ENCODE measurements around the gene POLD2.

The POLD2 gene

GRCh38 chr7:44082541-44083207 is 40.7 kb downstream of the POLD2 start:
- peak; percentile 94 to 96 for DNase-seq (ENCODE audit: low read depth in 1 of 2, low spot score in 1 of 2)

DNA sequence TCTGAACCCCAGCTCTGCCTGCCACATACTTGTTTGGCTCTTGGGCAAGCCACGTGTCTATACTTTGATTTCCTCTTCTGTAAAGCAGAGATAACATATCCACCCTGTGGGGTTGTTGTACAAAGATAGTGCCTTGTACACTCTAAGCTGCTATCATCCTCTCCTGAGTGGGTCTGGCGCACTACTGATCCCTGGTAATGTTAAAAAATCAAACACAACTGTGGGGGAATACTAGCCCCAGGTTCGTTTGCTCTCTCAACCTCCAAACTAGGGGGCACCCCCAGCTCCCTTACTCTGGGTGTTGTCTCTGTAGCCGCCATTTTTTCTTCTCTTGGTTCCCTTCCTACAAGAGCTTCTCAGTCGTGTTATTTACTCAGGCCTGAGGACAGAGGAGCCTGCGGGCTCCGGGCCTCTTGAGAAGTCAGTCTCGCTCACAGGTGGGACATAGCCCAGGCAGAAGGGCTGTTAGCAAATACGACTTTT is 42.0 kb downstream of the POLD2 start:
- DNase-seq (ENCODE audit: low read depth in 1 of 2, low spot score in 1 of 2): no peak

- no peak for DNase-seq (ENCODE audit: low read depth in 1 of 2, low spot score in 1 of 2)
Measured at GRCh38 chr7:44080686-44081265, 42.6 kb downstream of the POLD2 start.

- no peak for DNase-seq (ENCODE audit: low read depth in 1 of 2, low spot score in 1 of 2)
Measured at GRCh38 chr7:44080118-44080517, 43.2 kb downstream of the POLD2 start.

- no peak for DNase-seq (ENCODE audit: low read depth in 1 of 2, low spot score in 1 of 2)
Measured at GRCh38 chr7:44079331-44080021, 43.9 kb downstream of the POLD2 start.

- DNase-seq (ENCODE audit: low read depth in 1 of 2, low spot score in 1 of 2): no peak
Measured at GRCh38 chr7:44078521-44078920, 44.8 kb downstream of the POLD2 start.

DNA sequence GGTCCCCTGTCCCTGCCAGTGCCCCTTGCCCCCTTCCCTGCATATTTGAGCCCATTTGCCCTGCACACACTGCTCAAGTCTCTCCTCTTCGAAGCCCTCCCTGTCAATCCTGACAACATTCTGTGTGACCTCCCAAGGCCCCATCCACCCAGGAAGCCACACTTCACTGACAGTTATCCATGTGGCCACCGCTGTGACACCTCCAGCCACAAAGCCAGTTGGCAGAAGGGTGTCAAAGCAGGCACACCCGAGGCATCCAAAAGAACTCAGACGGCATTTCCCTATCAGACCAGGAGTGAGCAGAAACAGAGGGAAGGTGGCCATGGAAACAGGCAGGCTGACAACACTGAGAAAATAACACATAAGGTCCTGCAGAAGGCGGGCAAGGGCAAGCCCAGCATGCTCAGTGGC is 45.7 kb downstream of the POLD2 start:
- DNase-seq (ENCODE audit: low read depth in 1 of 2, low spot score in 1 of 2): no peak

DNA sequence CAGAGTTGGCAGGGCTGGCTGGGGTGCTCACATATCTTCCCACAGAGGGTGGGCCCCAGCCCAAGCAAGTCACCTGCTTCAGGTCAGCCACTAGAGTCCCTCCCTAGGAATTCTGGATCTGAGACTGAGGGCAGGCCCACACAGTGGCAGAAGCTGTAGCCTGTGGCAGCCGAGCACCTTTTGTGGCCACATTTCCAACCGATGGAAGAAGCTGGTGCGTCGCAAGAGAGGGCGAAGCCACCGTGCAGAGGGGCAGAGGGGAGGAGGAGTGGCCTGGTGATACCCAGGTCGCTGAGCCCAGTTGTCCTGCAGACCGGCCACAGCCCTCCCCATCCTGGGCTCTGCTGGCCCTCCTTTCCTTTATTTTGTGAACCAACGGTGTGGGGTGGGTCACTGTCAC is 46.3 kb downstream of the POLD2 start:
- DNase-seq (ENCODE audit: low read depth in 1 of 2, low spot score in 1 of 2): no peak

- no peak for DNase-seq (ENCODE audit: low read depth in 1 of 2, low spot score in 1 of 2)
Measured at GRCh38 chr7:44076101-44076895, 47.0 kb downstream of the POLD2 start.

GRCh38 chr7:44075296-44076075 is 47.9 kb downstream of the POLD2 start:
- DNase-seq (ENCODE audit: low read depth in 1 of 2, low spot score in 1 of 2): no peak

- no peak for DNase-seq (ENCODE audit: low read depth in 1 of 2, low spot score in 1 of 2)
Measured at GRCh38 chr7:44074349-44074695, 49.0 kb downstream of the POLD2 start.

GRCh38 chr7:44073664-44074348 is 49.5 kb downstream of the POLD2 start:
- DNase-seq (ENCODE audit: low read depth in 1 of 2, low spot score in 1 of 2): no peak

DNA sequence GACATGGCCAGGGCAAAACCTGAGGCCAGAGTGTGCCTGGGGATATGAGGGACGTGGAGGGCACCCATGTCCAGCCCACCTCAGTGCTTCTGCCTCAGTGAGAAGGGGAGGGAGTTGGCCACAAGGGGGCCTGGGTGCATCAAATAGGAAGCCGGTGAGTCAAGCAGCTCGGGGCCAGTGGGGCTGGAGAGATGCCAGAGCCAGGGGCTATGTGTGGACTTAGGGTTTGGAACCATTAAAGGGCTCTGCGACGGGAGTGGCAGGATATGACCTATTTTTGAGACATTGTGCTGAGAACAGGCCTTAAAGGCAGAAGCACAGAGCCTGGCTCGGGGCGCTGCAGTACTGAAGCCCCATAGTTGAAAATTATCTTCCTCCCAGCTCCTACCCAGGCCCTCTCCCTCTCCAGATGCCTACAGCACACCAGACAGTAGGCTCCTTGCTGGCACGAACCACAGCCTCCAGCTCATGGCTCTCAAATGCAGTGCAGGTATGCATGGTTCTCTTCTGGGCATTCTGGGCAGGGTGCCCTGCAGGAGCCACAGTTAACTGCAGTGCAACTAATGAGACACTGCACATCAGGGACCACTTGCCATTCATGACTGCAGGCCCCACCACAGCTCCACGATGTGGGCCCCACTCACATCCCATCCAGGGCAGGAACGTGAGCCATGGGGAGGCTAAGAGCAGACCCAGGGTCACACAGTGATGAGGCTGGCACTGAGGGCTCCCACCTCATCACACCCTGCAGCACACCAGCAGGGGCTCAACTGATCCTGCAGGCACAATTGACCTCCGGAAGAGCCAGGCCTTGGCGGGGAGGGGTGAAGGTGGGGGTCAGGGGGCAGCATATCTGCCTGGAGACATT is 50.8 kb downstream of the POLD2 start:
- DNase-seq (ENCODE audit: low read depth in 1 of 2, low spot score in 1 of 2): no peak

DNA sequence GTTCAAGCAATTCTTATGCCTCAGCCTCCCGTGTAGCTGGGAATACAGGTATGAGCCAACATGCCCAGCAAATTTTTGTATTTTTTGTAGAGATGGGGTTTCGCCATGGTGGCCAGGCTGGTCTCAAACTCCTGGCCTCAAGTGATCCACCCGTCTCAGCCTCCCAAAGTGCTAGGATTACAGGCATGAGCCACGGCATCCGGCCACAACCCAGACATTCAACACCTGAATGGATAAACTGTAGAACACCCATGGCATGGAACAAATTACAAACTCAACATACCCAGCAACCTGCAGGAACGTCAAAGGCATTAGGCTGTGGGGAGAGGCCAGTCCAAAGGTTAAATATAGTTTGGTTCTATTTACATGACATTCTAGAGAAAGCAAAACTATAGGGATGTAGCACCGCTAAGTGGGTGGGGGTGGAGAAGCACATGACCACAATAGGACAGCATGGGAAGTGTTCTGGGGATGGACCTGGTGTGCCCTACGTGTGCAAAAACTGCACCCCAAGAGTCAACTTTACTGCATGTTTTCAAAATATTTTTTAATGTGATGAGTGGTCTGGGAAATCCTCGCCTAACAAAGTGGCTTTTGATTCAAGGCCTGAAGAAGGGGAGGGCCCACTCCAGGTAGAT is 51.5 kb downstream of the POLD2 start:
- DNase-seq (ENCODE audit: low read depth in 1 of 2, low spot score in 1 of 2): no peak

- no peak for DNase-seq (ENCODE audit: low read depth in 1 of 2, low spot score in 1 of 2)
Measured at GRCh38 chr7:44068054-44068453, 55.3 kb downstream of the POLD2 start.

DNA sequence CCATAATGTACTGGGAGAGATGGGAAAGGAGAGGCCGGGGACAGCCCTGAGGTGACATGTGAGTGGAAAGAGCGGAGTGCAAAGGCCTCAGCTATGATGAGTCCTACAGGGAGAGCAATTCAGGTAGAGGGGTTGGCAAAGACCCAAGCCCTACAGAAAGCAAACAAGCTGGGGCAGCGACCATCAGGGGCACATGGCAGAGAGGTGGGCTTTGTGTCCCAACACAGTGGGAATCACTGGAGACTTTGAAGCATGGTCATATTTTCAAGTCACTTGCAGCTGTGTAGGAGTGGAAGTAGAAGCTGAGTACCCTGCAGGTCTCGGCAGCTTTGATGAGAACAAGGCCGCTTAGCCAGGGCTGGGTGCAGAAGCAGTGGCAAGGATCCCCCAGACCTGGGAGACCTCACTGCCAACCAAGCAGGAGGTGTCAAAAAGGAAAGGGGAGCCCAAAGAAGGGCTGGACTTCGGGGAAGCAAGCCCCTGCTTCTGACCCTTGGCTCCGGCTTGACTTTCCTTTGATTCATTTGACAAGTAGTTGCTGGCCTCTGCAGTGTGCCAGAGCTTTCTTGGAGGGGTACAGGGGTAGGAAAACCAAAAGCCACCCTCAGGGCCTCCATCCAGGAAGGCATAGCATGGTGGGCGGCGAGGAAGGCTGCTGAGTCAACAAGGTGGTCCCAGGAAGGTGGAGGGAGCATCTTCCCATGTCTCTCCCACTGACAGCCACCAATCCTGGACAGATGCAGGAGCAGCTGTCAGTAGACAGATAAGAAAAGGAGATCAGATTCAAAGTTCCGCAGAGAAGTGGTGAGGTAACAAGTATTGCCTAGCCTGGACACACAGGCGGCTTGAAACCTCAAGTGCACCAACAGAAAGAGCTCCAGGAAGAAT is 56.0 kb downstream of the POLD2 start:
- no peak for DNase-seq (ENCODE audit: low read depth in 1 of 2, low spot score in 1 of 2)

- DNase-seq (ENCODE audit: low read depth in 1 of 2, low spot score in 1 of 2): no peak
Measured at GRCh38 chr7:44066494-44067063, 56.8 kb downstream of the POLD2 start.

DNA sequence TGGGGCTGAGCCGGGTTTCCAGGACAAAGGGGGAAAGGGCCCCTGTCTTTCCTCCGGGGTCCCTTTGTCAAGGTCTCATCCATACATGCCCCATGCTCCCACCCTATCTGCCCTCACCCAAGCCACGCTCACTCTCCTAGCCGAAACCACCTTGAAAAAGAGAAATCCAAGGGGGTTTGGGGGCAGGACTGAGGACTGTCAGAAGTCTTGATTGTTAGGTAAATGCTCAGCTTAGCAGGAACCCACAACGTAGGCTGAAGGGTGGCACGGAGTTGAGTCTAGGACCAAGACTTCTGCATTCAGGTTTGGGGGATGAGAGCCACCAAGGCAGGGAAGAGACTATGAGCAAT is 57.3 kb downstream of the POLD2 start:
- DNase-seq (ENCODE audit: low read depth in 1 of 2, low spot score in 1 of 2): no peak

Data from stimulated activated CD4-positive, alpha-beta T cell treated with anti-CD3 and anti-CD28 coated beads, Interleukin-15, amount 100 ng/mL, for 1 hour (primary cell).